WTC11 (cell line): Measurements from ENCODE around the gene RHOBTB1.

Experiments used
- ATF3 ChIP-seq: sonication (generic); formaldehyde crosslinking; conservative IDR thresholded peaks from 2 replicates; pipeline ENCODE4 v1.8.1; 2022; ENCODE audit warnings: mild to moderate bottlenecking, missing genetic modification reagents
- CDX4 ChIP-seq: fragments of 250-450 bp; sonication (Bioruptor Pico); IDR thresholded peaks from 2 replicates; pipeline ENCODE4 v1.9.0; 2021; ENCODE audit warnings: moderate library complexity, mild to moderate bottlenecking, inconsistent platforms, borderline replicate concordance
- CTCF ChIP-seq: fragments of 200-600 bp; IDR thresholded peaks from 2 replicates; pipeline ENCODE4 v1.8.0; 2022; ENCODE audit warnings: antibody characterized with exemption
- NR2C2 ChIP-seq: sonication (generic); formaldehyde crosslinking; IDR thresholded peaks from 2 replicates; pipeline ENCODE4 v1.8.0; 2022; ENCODE audit warnings: mild to moderate bottlenecking, missing genetic modification reagents
- PREB ChIP-seq: sonication (generic); formaldehyde crosslinking; IDR thresholded peaks from 2 replicates; pipeline ENCODE4 v1.8.1; 2022; ENCODE audit warnings: mild to moderate bottlenecking, missing genetic modification reagents, moderate library complexity, borderline replicate concordance
- SP1 ChIP-seq: sonication (generic); formaldehyde crosslinking; conservative IDR thresholded peaks from 2 replicates; pipeline ENCODE4 v1.8.1; 2022; ENCODE audit warnings: missing genetic modification reagents
- TEAD4 ChIP-seq: sonication (generic); formaldehyde crosslinking; IDR thresholded peaks from 2 replicates; pipeline ENCODE4 v1.8.0; 2022; ENCODE audit warnings: mild to moderate bottlenecking, missing genetic modification reagents
- USF1 ChIP-seq: sonication (generic); formaldehyde crosslinking; IDR thresholded peaks from 2 replicates; pipeline ENCODE4 v1.8.0; 2022; ENCODE audit warnings: mild to moderate bottlenecking, missing genetic modification reagents
- USF2 ChIP-seq: sonication (generic); formaldehyde crosslinking; IDR thresholded peaks from 2 replicates; pipeline ENCODE4 v1.8.1; 2023; ENCODE audit warnings: mild to moderate bottlenecking, missing genetic modification reagents, moderate library complexity
- ZNF121 ChIP-seq: sonication (generic); formaldehyde crosslinking; IDR thresholded peaks from 2 replicates; pipeline ENCODE4 v1.8.0; 2023; ENCODE audit warnings: missing genetic modification reagents
- ZNF219 ChIP-seq: sonication (generic); formaldehyde crosslinking; IDR thresholded peaks from 2 replicates; pipeline ENCODE4 v1.8.0; 2023; ENCODE audit warnings: missing genetic modification reagents, mild to moderate bottlenecking, borderline replicate concordance
- ZNF232 ChIP-seq: sonication (generic); formaldehyde crosslinking; IDR thresholded peaks from 2 replicates; pipeline ENCODE4 v1.8.0; 2022; ENCODE audit warnings: mild to moderate bottlenecking, missing genetic modification reagents

GRCh38 chr10:60992636-60993035 lies 48.7 kb upstream of the RHOBTB1 start:
- no peak for TF ChIP-seq CTCF
- TF ChIP-seq ZNF219 (CRISPR knock-in tag) = no peak
- no peak for TF ChIP-seq USF2 (CRISPR knock-in tag)
- TF ChIP-seq TEAD4 = no peak
- no peak for TF ChIP-seq ZNF121 (CRISPR knock-in tag)
- TF ChIP-seq CDX4 (CRISPR knock-in tag) = no peak
- no peak for TF ChIP-seq PREB (CRISPR knock-in tag)
- TF ChIP-seq SP1 (CRISPR knock-in tag) = no peak
- TF ChIP-seq NR2C2 (CRISPR knock-in tag) = no peak
- no peak for TF ChIP-seq ATF3 (CRISPR knock-in tag)
- TF ChIP-seq USF1 (CRISPR knock-in tag) = no peak
- TF ChIP-seq ZNF232 = no peak
